OCI-LY1 (cell line): Measurements from ENCODE around the gene DDX10.

Source experiments
- H2AFZ ChIP-seq: fragments of 200-600 bp; sonication (generic), shearing (Covaris generic); 2 replicates; pipeline ENCODE4 v1.6.0; 2014; ENCODE audit warnings: antibody characterized with exemption, mild to moderate bottlenecking, low read length
- H3F3A ChIP-seq: fragments of 200-600 bp; sonication (generic), shearing (Covaris generic); 2 replicates; pipeline ENCODE4 v1.6.0; 2014; ENCODE audit warnings: mild to moderate bottlenecking, antibody characterized with exemption, low read length, moderate library complexity; ENCODE audit not compliant: insufficient read depth
- H3K27ac ChIP-seq: fragments of 200-600 bp; sonication (generic); 2 replicates; pipeline ENCODE4 v1.5.1; 2014; ENCODE audit warnings: low read length, mixed run types, mild to moderate bottlenecking, low read depth; ENCODE audit not compliant: poor library complexity, severe bottlenecking
- H3K27me3 ChIP-seq: fragments of 200-600 bp; sonication (generic); 2 replicates; pipeline ENCODE4 v1.6.0; 2014; ENCODE audit warnings: antibody characterized with exemption, mild to moderate bottlenecking, low read length, moderate library complexity; ENCODE audit not compliant: insufficient read depth
- H3K36me3 ChIP-seq: fragments of 200-600 bp; sonication (generic); 2 replicates; pipeline ENCODE4 v1.6.1; 2014; ENCODE audit warnings: mild to moderate bottlenecking, antibody characterized with exemption, low read length, moderate library complexity, mixed read lengths; ENCODE audit not compliant: insufficient read depth
- H3K4me1 ChIP-seq: fragments of 200-600 bp; sonication (generic); 2 replicates; pipeline ENCODE4 v1.5.1; 2014; ENCODE audit warnings: mild to moderate bottlenecking, low read length, moderate library complexity; ENCODE audit not compliant: insufficient read depth, severe bottlenecking
- H3K4me2 ChIP-seq: fragments of 200-600 bp; sonication (generic), shearing (Covaris generic); 2 replicates; pipeline ENCODE4 v1.6.1; 2014; ENCODE audit warnings: low read length
- H3K4me3 ChIP-seq: fragments of 200-600 bp; sonication (generic); 2 replicates; pipeline ENCODE4 v1.5.1; 2014; ENCODE audit warnings: low read length, low read depth, mild to moderate bottlenecking, mixed read lengths; ENCODE audit not compliant: poor library complexity, severe bottlenecking
- H3K79me2 ChIP-seq: fragments of 200-600 bp; shearing (Covaris generic); 2 replicates; pipeline ENCODE4 v1.6.1; 2016; ENCODE audit warnings: mixed run types, low read length, mixed read lengths; ENCODE audit not compliant: insufficient read depth
- H3K9ac ChIP-seq: fragments of 200-600 bp; sonication (generic), shearing (Covaris generic); 2 replicates; pipeline ENCODE4 v1.6.1; 2014; ENCODE audit warnings: mild to moderate bottlenecking, low read length, mixed read lengths
- H3K9me2 ChIP-seq: fragments of 200-600 bp; sonication (generic), shearing (Covaris generic); 2 replicates; pipeline ENCODE4 v1.6.1; 2014; ENCODE audit warnings: low read depth, mild to moderate bottlenecking, low read length, mixed read lengths
- H3K9me3 ChIP-seq: fragments of 200-600 bp; shearing (Covaris generic); 2 replicates; pipeline ENCODE4 v1.6.1; 2014; ENCODE audit warnings: low read length, mixed read lengths
- H4K20me1 ChIP-seq: fragments of 200-600 bp; sonication (generic), shearing (Covaris generic); 2 replicates; pipeline ENCODE4 v1.6.0; 2016; ENCODE audit warnings: mild to moderate bottlenecking, low read length; ENCODE audit not compliant: insufficient read depth
- CTCF ChIP-seq: fragments of 200-600 bp; sonication (generic), shearing (Covaris generic); IDR thresholded peaks from 2 replicates; pipeline ENCODE4 v1.5.1; 2017; ENCODE audit warnings: mild to moderate bottlenecking, antibody characterized with exemption, low read length, moderate library complexity, mixed read lengths
- EZH2 ChIP-seq: fragments of 200-600 bp; sonication (generic), shearing (Covaris generic); IDR thresholded peaks from 2 replicates; pipeline ENCODE4 v1.8.0; 2017; ENCODE audit warnings: borderline replicate concordance, mixed run types, mild to moderate bottlenecking, antibody characterized with exemption, low read length, moderate library complexity, mixed read lengths

The DDX10 gene

GRCh38 chr11:108802492-108802891 lies 137.6 kb downstream of the DDX10 start:
- no peak overlapping the region for H3K9ac ChIP-seq
- no peak for TF ChIP-seq CTCF
- no peak for TF ChIP-seq EZH2

GRCh38 chr11:108803776-108804175 lies 138.9 kb downstream of the DDX10 start:
- H3K9ac ChIP-seq, result no peak overlapping the region
- no peaks in the 10 kb centered on the region for H3K79me2 ChIP-seq
- no peak overlapping the region for H2AFZ ChIP-seq
- H3K4me3 ChIP-seq, result no peak overlapping the region
- H3F3A ChIP-seq, result no peaks in the 10 kb centered on the region
- no peak overlapping the region for H3K27ac ChIP-seq
- H3K36me3 ChIP-seq, result peaks cover 9% of the 10 kb centered on the region; the same call in 1 of the 2 replicates
- H3K9me3 ChIP-seq, result no peaks in the 10 kb centered on the region
- no peaks in the 10 kb centered on the region for H3K9me2 ChIP-seq
- no peaks in the 10 kb centered on the region for H3K4me1 ChIP-seq
- TF ChIP-seq EZH2, result no peak
- no peak for TF ChIP-seq CTCF
- H3K27me3 ChIP-seq, result no peaks in the 10 kb centered on the region
- no peak overlapping the region for H3K4me2 ChIP-seq
- H4K20me1 ChIP-seq, result no peaks in the 10 kb centered on the region

More at GRCh38 chr11:108802492-108802891, 137.6 kb downstream of the DDX10 start:
- H3F3A ChIP-seq, result no peaks in the 10 kb centered on the region
- H3K4me1 ChIP-seq, result no peaks in the 10 kb centered on the region
- H3K4me3 ChIP-seq, result no peak overlapping the region
- H2AFZ ChIP-seq, result no peak overlapping the region
- no peaks in the 10 kb centered on the region for H3K9me2 ChIP-seq
- no peaks in the 10 kb centered on the region for H3K79me2 ChIP-seq
- no peaks in the 10 kb centered on the region for H4K20me1 ChIP-seq
- no peak overlapping the region for H3K27ac ChIP-seq
- no peak overlapping the region for H3K4me2 ChIP-seq
- no peaks in the 10 kb centered on the region for H3K27me3 ChIP-seq
- peaks cover 9% of the 10 kb centered on the region; the same call in 1 of the 2 replicates for H3K36me3 ChIP-seq
- peaks cover 2% of the 10 kb centered on the region; the same call in 1 of the 2 replicates for H3K9me3 ChIP-seq

GRCh38 chr11:108804511-108804910 lies 139.6 kb downstream of the DDX10 start:
- peaks cover 17% of the 10 kb centered on the region; the same call in 1 of the 2 replicates for H3K36me3 ChIP-seq
- H3K9me3 ChIP-seq, result no peaks in the 10 kb centered on the region
- H4K20me1 ChIP-seq, result no peaks in the 10 kb centered on the region
- no peaks in the 10 kb centered on the region for H3K4me1 ChIP-seq
- no peak for TF ChIP-seq CTCF
- TF ChIP-seq EZH2, result no peak
- H3K27ac ChIP-seq, result no peak overlapping the region
- no peak overlapping the region for H3K4me2 ChIP-seq
- no peaks in the 10 kb centered on the region for H3F3A ChIP-seq
- H3K9ac ChIP-seq, result no peak overlapping the region
- H3K9me2 ChIP-seq, result no peaks in the 10 kb centered on the region
- no peak overlapping the region for H3K4me3 ChIP-seq
- H3K79me2 ChIP-seq, result no peaks in the 10 kb centered on the region
- no peaks in the 10 kb centered on the region for H3K27me3 ChIP-seq
- no peak overlapping the region for H2AFZ ChIP-seq
